PC-3 (cell line): ENCODE measurements around the gene EPHA2. TPM values are rescaled to one million over a fixed set of nuclear protein-coding genes. Genes with fewer than 3 reads are reported as not detected.

Experiments
- ATAC-seq: fragments of 200-7000 bp; cut with Tn5 transposase; 2 replicates; pipeline ENCODE4 v1.9.1; 2020; ENCODE audit warnings: mild to moderate bottlenecking, moderate library complexity
- BruUV-seq: library from RNA; stranded (reverse); fragments of 400-500 nt; replicated peaks from 2 replicates; lab custom pipeline; 2021; lab: Mats Ljungman, UMichigan
- CTCF ChIA-PET: fragments of 300-600 bp; sonication (Branson Sonifier 250); formaldehyde crosslinking; loops from one replicate; lab custom pipeline; 2022; ENCODE audit warnings: antibody characterized with exemption; lab: Charles Lee
- POLR2A ChIA-PET: fragments of 300-600 bp; sonication (Branson Sonifier 250); formaldehyde crosslinking; loops from one replicate; lab custom pipeline; 2022; ENCODE audit warnings: antibody characterized with exemption; ENCODE audit not compliant: unreplicated experiment; lab: Charles Lee
- DNase-seq: peaks from one replicate; pipeline ENCODE4 v3.0.0-alpha.2; 2015
- H2AFZ ChIP-seq: fragments of 300-600 bp; sonication (generic); 2 replicates; pipeline ENCODE4 v1.6.0; 2016; ENCODE audit warnings: antibody characterized with exemption, low read length
- H3F3A ChIP-seq: fragments of 300-600 bp; sonication (generic); one replicate; pipeline ENCODE4 v1.6.0; 2017; ENCODE audit warnings: antibody characterized with exemption, low read length, control low read depth, mild to moderate bottlenecking; ENCODE audit not compliant: unreplicated experiment
- H3K27ac ChIP-seq: fragments of 300-600 bp; sonication (generic); 2 replicates; pipeline ENCODE4 v1.5.1; 2016; ENCODE audit warnings: mild to moderate bottlenecking, low read length
- H3K27me3 ChIP-seq: fragments of 300-600 bp; sonication (generic); 2 replicates; pipeline ENCODE4 v1.6.1; 2016; ENCODE audit warnings: low read length, mixed read lengths
- H3K36me3 ChIP-seq: fragments of 300-600 bp; sonication (generic); 2 replicates; pipeline ENCODE4 v1.6.1; 2016; ENCODE audit warnings: low read depth, mixed run types, low read length, mixed read lengths
- H3K4me1 ChIP-seq: fragments of 300-600 bp; sonication (generic); 2 replicates; pipeline ENCODE4 v1.5.1; 2016; ENCODE audit warnings: low read length; ENCODE audit not compliant: insufficient read depth
- H3K4me2 ChIP-seq: fragments of 300-600 bp; sonication (generic); 2 replicates; pipeline ENCODE4 v1.6.0; 2016; ENCODE audit warnings: low read length
- H3K4me3 ChIP-seq: fragments of 300-600 bp; sonication (generic); 2 replicates; pipeline ENCODE4 v1.5.1; 2016; ENCODE audit warnings: mild to moderate bottlenecking, low read length, mixed read lengths
- H3K79me2 ChIP-seq: fragments of 300-600 bp; sonication (generic); 2 replicates; pipeline ENCODE4 v1.6.1; 2017; ENCODE audit warnings: low read length, mixed read lengths
- H3K9ac ChIP-seq: fragments of 300-600 bp; sonication (generic); 2 replicates; pipeline ENCODE4 v1.6.0; 2016; ENCODE audit warnings: mild to moderate bottlenecking, low read length
- H3K9me2 ChIP-seq: fragments of 300-600 bp; sonication (generic); replicated peaks from 2 replicates; pipeline ENCODE4 v1.6.1; 2016; ENCODE audit warnings: mixed run types, low read length, mixed read lengths
- H3K9me3 ChIP-seq: fragments of 300-600 bp; sonication (generic); 2 replicates; pipeline ENCODE4 v1.6.1; 2016; ENCODE audit warnings: low read length, mixed read lengths
- H4K20me1 ChIP-seq: fragments of 300-600 bp; sonication (generic); 2 replicates; pipeline ENCODE4 v1.6.1; 2016; ENCODE audit warnings: low read length, mixed read lengths
- CTCF ChIP-seq: fragments of 300-600 bp; sonication (generic); conservative IDR thresholded peaks from 2 replicates; pipeline ENCODE4 v1.5.1; 2017; ENCODE audit warnings: antibody characterized with exemption, low read depth, mild to moderate bottlenecking, low read length
- EZH2 ChIP-seq: fragments of 300-600 bp; sonication (generic); IDR thresholded peaks from one replicate; pipeline ENCODE4 v1.6.1; 2017; ENCODE audit warnings: antibody characterized with exemption, mild to moderate bottlenecking, low read length; ENCODE audit not compliant: unreplicated experiment
- EZH2phosphoT487 ChIP-seq: fragments of 300-600 bp; sonication (generic); IDR thresholded peaks from 2 replicates; pipeline ENCODE4 v1.6.1; 2018; ENCODE audit warnings: mild to moderate bottlenecking, antibody characterized with exemption, low read length, borderline replicate concordance
- intact Hi-C: fragments of 100-400 bp; cut with micrococcal nuclease; formaldehyde crosslinking; loops from 2 replicates; pipeline ENCODE4 v1.9.0; 2023
- total RNA-seq: library from RNA; depleted of rRNA; stranded (reverse); fragments of >200 nt; gene quantifications from 2 replicates; pipeline ENCODE4 v1.2.3, GENCODE V29; 2014

Gene EPHA2
- total RNA-seq, 1 experiment from 2014 or later: 459 TPM

DNA sequence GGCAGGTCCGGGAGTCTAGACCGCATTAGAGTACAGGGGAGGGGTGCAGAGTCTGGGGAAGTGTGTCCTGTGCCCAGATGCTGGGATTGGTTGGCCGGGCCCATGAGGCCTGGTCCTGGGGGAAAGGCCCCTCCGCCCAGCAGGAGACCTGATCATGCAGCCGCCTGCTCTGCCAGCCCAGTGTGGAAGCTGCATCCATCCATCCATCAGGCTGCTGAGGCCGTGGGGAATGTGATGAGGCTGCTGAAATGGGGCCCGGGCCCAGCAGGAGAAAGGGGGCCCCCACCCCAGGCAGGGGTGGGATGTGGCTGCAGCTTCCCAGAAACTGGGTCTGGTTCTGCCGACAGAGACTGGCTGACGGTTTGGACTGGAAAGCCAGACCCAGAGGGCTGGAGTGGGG is 37.2 kb downstream of the EPHA2 start:
- H3K27ac ChIP-seq: no peak overlapping the region
- ATAC-seq: no peak
- peaks cover 15% of the 10 kb centered on the region for H3F3A ChIP-seq
- H3K9me3 ChIP-seq: no peaks in the 10 kb centered on the region
- H3K36me3 ChIP-seq: peaks cover 7% of the 10 kb centered on the region; the same call in 1 of the 2 replicates
- H3K27me3 ChIP-seq: no peaks in the 10 kb centered on the region
- no peaks in the 10 kb centered on the region for H3K9me2 ChIP-seq
- POLR2A ChIA-PET: no interaction called here
- TF ChIP-seq EZH2 (no peak), EZH2phosphoT487 (no peak), CTCF (no peak)
- H3K9ac ChIP-seq: no peak overlapping the region
- no peaks in the 10 kb centered on the region for H3K79me2 ChIP-seq
- CTCF ChIA-PET: no interaction called here
- no TSS peak for BruUV-seq
- peaks cover 10% of the 10 kb centered on the region for H4K20me1 ChIP-seq
- no peak overlapping the region for H3K4me2 ChIP-seq
- H2AFZ ChIP-seq: no peak overlapping the region
- peaks cover 32% of the 10 kb centered on the region for H3K4me1 ChIP-seq
- H3K4me3 ChIP-seq: no peak overlapping the region
- intact Hi-C loops: no loop called here
- no peak for DNase-seq

GRCh38 chr1:16117936-16118335 is 37.9 kb downstream of the EPHA2 start:
- Histone ChIP-seq H3K27me3 (no peaks in the 10 kb centered on the region), H3K36me3 (peaks cover 2% of the 10 kb centered on the region; the same call in 1 of the 2 replicates), H3F3A (peaks cover 14% of the 10 kb centered on the region), H3K4me3 (no peak overlapping the region), H3K79me2 (no peaks in the 10 kb centered on the region), H2AFZ (no peak overlapping the region), H3K4me2 (no peak overlapping the region), H3K4me1 (peaks cover 26% of the 10 kb centered on the region), H3K9me2 (no peaks in the 10 kb centered on the region), H4K20me1 (peaks cover 6% of the 10 kb centered on the region), H3K9ac (no peak overlapping the region), H3K27ac (no peak overlapping the region), H3K9me3 (no peaks in the 10 kb centered on the region)
- no TSS peak for BruUV-seq
- TF ChIP-seq EZH2 (no peak), CTCF (no peak), EZH2phosphoT487 (no peak)
- POLR2A ChIA-PET: interaction anchor here (0.6 to 0.7 kb wide), 3 partner anchors 23 to 33 kb away, joined by 3 to 5 read pairs (median 3); no protein-coding TSS in a partner anchor
- CTCF ChIA-PET: interaction anchor here (0.7 to 0.9 kb wide), 2 partner anchors 34 to 37 kb away, joined by 3 to 6 read pairs; no protein-coding TSS in a partner anchor
- DNase-seq: no peak
- intact Hi-C loops: no loop called here
- no peak for ATAC-seq

GRCh38 chr1:16117369-16117768 is 38.5 kb downstream of the EPHA2 start:
- no peaks in the 10 kb centered on the region for H3K27me3 ChIP-seq
- no peak overlapping the region for H3K4me3 ChIP-seq
- H3K4me2 ChIP-seq: no peak overlapping the region
- no TSS peak for BruUV-seq
- POLR2A ChIA-PET: interaction anchor here (0.7 kb wide), 1 partner anchor 33 kb away, joined by 3 read pairs; no protein-coding TSS in a partner anchor
- H3K79me2 ChIP-seq: no peaks in the 10 kb centered on the region
- H4K20me1 ChIP-seq: peaks cover 6% of the 10 kb centered on the region; the same call in 1 of the 2 replicates
- no peak overlapping the region for H3K27ac ChIP-seq
- no peak overlapping the region for H2AFZ ChIP-seq
- ATAC-seq (no peak), DNase-seq (no peak)
- H3K9ac ChIP-seq: no peak overlapping the region
- CTCF ChIA-PET: interaction anchor here (0.7 to 0.9 kb wide), 2 partner anchors 33 to 37 kb away, joined by 3 to 6 read pairs; no protein-coding TSS in a partner anchor
- no peaks in the 10 kb centered on the region for H3K9me3 ChIP-seq
- no peaks in the 10 kb centered on the region for H3K36me3 ChIP-seq
- intact Hi-C loops: no loop called here
- H3K9me2 ChIP-seq: no peaks in the 10 kb centered on the region
- TF ChIP-seq EZH2 (no peak), CTCF (no peak), EZH2phosphoT487 (no peak)
- H3F3A ChIP-seq: peaks cover 8% of the 10 kb centered on the region
- H3K4me1 ChIP-seq: peaks cover 20% of the 10 kb centered on the region
